ENCODE measurements around the gene LTBP2.

Gene LTBP2

DNA sequence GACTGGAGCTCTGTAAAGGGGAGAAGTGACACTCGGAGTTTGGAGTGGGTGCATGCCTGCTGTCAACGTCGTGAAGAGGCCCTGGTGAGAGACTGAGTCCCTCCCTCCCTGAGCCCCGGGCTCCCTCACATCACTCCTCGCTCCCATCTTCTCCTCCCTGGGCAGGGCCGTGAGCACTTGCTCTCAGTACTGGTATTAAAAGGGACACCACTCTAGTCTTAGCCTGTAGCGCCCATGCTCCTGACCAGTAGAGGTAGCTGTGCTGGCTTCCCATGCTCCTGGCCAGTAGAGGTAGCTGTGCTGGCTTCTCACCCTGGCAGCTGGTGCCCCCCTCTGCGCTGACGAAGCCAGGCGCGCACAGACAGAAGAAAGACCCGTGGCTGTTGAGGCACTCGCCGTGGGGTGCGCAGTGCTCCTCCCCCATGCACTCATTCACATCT lies 103.7 kb downstream of the LTBP2 start:
- no peak for DNase-seq (ENCODE audit: low read depth in 2 of 2)

- DNase-seq (ENCODE audit: low read depth in 2 of 2) = no peak
Observed at GRCh38 chr14:74507840-74508239, 104.2 kb downstream of the LTBP2 start.

DNA sequence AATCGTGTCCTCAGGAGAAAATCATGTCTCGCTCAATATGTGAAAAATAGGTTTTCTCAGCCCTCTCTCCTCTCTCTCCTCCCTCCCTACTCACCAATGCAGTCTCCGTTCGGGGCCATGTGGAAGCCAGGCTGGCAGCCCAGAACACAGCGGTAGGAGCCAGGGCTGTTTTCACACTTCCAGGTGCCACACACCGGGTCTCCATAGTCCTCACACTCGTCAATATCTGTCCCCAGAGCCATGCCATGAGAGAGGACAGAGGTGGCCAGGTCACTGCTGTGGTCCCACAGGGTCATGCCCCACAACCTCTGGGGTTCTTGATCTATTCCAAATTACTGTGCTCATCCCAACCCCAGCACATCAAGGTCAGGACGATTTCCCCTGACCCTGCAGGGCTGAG lies 105.0 kb downstream of the LTBP2 start:
- DNase-seq (ENCODE audit: low read depth in 2 of 2) = no peak

- no peak for DNase-seq (ENCODE audit: low read depth in 2 of 2)
Observed at GRCh38 chr14:74506411-74506851, 105.6 kb downstream of the LTBP2 start.

GRCh38 chr14:74505831-74506230 lies 106.2 kb downstream of the LTBP2 start:
- DNase-seq (ENCODE audit: low read depth in 2 of 2) = no peak

- DNase-seq (ENCODE audit: low read depth in 2 of 2) = no peak
Observed at GRCh38 chr14:74504874-74505720, 106.9 kb downstream of the LTBP2 start.

DNA sequence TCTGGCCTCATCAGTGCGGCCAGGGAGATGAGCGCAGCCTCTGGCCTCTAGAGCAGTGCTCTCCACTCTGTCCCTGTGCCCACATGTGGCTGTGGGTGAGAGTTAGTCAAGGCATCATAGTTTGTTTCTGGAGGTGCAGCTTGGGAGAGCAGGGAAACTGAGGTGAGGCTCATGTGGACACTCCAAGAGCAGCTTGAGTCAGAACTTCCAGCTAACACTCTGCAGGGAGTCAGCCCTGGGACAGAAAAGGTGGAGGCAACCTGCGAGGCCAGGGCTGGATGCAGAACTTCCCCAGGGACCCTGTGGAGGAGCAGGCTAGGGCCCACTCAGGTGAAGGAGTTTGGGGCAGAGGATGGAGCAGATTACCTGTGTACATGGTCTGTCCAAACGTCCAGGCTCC lies 107.6 kb downstream of the LTBP2 start:
- no peak for DNase-seq (ENCODE audit: low read depth in 2 of 2)

DNA sequence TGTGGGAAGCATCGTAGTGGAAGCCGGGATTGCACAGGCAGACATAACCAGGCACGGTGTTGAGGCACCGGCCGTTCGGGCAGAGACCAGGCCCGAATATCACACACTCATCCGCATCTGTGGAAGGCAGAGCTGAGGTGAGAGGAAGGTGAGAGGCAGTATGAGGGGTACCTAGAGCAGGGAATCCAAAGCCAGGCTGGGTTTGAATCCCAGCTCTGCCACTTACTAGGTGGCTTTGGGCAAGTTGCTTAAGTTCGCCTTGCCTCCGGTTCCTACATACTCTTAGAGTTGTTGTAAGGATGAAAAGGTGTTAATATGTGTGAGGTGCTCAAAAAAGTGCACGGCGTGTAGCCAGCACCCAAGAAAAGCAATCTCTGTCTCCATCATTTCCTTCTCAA lies 108.1 kb downstream of the LTBP2 start:
- no peak for DNase-seq (ENCODE audit: low read depth in 2 of 2)

DNA sequence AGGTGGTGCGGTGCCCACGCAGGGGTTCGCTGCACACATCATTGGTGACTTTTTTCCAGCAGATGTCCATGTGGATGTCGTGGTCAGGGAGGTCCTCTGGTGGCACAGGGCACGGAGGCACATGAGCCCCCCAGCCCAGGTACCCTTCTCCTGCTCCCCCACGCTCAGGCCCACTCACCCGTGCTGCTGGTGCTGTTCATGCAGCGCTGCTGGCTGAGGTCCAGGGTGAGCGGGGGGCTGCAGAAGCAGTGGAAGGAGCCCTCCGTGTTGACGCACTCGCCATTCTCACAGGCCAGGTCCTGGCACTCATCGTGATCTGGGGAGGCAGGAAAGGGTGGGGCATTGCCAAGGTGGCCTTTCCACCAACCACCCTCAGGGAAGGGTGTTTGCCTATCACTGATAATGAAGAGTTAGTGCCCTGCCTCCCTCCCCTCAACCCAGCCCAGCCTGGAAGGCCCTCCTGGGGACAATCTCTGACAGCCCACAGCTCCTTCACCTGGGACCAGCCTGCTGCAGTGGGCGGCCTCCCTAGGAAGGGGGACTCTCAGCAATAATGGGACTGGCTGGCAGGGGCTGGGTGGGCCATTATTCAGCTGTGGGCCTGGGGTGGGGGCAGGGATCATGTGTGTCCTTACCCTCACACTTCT lies 108.6 kb downstream of the LTBP2 start:
- no peak for DNase-seq (ENCODE audit: low read depth in 2 of 2)

DNA sequence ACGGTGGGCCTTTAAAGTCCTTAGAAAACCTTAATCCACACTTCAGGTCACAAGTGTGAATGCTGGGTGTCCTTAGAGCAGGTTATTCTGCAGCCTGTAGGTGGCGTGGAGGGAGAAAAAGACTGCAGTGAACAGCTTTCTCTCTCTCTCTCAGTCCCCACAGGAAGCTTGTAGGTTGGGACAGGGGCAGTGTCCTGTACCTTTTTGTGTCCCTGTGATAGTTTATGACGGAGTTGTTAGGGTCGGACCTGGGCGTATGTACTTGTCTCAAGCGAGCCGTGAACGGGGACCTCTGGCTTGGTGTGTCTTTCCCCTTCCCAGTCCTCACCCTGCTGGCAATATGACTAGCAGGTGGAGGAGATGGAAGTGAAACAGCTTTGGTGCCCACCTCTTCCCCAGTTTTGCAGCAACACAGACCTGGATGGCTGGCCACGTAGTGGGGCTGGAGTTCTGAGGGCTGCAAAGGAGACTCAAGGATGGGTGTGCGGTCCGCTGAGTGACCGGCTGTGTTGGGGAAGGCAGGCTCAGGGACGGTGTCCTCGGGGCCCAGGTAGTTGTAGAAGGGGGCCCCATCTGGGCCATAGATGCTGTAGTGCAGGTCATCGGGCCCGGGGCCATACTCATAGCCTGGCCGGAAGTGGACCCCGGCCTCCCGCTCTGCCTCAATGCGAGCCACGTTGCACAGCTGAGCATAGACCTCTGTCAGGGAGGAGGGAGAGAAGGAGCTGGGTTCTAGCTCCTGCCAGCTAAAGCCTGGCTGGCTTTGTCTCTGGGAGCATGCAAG lies 109.6 kb downstream of the LTBP2 start:
- no peak for DNase-seq (ENCODE audit: low read depth in 2 of 2)

DNA sequence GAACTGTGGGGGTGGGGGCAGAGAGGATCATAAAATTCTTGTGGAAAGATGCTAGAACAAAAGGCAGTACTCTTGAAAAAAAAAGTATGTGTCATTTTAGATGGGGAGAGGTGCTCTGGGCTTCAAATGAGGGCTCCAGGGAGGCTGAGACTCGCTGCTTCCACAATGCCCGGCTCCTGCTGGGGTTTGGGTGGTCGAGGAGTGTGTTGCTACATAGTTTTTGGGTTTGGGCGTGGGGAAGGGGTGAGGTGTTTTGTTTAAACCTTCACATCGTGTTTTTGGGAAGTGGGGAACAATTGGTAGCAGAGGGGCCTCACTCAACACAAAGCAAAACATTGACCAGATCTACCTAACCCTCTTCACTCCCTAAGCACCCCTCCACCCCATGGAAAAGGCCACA lies 110.3 kb downstream of the LTBP2 start:
- no peak for DNase-seq (ENCODE audit: low read depth in 2 of 2)

DNA sequence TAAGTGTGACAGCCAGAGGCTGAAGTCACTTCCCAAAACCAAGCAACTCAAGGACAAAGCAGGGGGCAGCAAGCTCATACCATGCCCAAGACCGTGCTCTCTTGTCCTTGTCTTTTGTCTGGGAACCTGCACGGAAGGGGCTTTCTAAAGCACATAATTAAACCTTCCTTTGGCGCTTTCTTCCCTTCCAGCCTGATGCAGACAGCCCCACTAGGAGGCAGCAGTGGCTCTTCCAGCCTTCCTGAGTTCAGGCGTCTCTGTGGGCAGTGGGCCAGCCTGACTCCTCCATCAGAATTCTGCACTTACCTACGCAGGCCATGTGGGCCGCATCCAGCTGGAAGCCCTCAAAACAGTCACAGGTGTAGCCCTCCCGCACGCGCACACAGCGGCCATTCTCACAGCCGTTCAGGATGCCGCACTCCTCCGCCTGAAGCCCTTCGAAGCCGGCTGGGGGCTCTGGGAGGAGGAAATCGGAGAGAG lies 110.9 kb downstream of the LTBP2 start:
- no peak for DNase-seq (ENCODE audit: low read depth in 2 of 2)

DNA sequence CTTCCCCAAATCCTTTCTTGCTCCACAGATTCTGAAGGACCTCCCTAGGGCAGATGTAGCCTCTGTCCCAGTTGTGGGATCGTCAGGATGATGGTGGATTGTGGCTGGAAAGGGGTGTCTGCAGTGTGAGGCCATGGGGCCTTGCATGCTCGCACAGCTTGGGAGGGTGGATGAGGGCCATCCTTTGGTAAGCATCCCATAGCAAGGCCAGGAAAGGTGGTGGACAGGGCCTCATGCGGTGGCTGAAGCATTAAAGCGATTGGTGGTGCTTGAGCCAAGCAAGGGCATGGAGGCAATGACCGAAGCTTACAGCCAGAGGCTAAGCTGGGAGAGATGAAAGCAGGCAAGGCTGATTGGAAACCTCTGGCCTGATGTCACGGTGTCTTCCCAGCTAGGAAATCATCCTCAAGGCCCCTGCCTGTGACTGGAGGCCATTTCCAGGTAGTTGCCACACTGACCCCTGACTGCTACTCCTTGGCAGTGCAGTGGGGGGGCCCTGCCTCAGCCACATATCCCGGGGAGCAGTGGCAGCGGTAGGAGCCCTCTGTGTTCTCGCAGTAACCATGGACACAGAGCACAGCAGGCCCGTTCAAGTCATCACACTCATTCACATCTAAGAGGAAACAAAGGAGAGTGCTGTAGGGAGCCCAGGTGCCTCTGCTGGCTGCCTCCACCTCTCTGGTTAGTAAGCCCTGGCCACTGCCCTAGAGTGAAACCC lies 111.5 kb downstream of the LTBP2 start:
- no peak for DNase-seq (ENCODE audit: low read depth in 2 of 2)

- no peak for DNase-seq (ENCODE audit: low read depth in 2 of 2)
Observed at GRCh38 chr14:74495356-74495755, 116.7 kb downstream of the LTBP2 start.

GRCh38 chr14:74493343-74494261 lies 118.4 kb downstream of the LTBP2 start, which contains the start of gene ISCA2:
Gene ISCA2, plus strand, starts transcription at chr14:74493765. Its CDS starts 10 bp downstream, at chr14:74493775.
- DNase-seq (ENCODE audit: low read depth in 2 of 2) = peak; percentile 99 to 100

- DNase-seq (ENCODE audit: low read depth in 2 of 2) = no peak
Observed at GRCh38 chr14:74492776-74493342, 119.2 kb downstream of the LTBP2 start, which contains the start of gene NPC2. Gene NPC2, minus strand, starts transcription at chr14:74493305. Its CDS starts 31 bp downstream, at chr14:74493274.

DNA sequence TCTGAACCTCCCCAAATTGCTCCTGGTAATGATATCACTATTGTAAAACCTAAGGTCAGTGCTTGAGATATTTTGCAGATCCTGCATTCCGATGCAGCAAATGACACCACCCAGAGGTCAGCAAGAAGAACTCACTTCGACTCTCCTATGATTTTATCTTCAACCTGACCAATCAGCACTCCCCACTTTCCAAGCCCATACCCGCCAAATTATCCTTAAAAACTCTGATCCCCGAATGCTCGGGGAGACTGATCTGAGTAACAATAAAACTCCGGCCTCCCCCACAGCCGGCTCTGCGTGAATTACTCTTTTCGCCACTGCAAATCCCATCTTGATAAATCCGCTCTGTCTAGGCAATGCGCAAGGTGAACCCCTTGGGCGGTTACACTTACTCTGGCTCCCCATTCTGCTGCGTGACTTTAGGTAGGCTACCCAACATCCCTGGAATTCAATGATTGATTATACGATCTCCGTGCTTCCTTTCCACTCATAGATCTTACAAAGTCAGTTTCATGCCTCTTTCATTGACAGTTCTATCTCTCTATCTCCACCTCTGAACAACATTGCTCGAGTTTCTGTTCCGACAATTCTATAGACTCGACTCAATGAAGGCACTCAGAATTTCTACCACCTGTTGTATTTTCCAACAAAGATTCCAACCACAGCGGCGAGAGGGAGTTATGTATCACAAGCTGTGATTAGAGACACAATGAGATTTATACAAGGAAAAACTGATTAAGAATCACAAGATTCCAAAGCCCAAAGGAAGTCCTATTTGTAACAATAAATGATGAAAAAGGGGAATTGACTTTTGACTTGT lies 119.9 kb downstream of the LTBP2 start:
- DNase-seq (ENCODE audit: low read depth in 2 of 2) = no peak

DNA sequence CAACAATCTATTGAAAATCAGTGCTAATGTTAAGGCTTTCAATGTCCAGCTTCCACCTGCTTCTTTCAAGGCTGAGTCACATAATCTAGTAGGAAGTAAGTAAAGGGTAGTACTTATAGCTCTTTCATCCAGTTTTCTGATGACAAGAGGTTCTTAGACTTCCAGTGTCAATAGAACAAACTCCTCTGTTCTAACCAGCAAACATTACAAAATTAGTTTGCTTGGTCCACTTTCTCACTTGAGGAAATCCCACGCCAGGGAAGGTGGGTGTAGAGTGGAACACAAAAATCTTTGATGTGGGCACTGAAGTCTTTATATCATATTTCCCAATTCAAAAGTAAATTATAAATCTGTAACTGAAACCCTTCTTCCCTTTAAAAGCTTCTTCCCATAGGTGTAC lies 121.6 kb downstream of the LTBP2 start:
- DNase-seq (ENCODE audit: low read depth in 2 of 2) = no peak

- DNase-seq (ENCODE audit: low read depth in 2 of 2) = no peak
Observed at GRCh38 chr14:74488786-74489397, 123.1 kb downstream of the LTBP2 start.

Measured in stimulated activated CD4-positive, alpha-beta T cell treated with anti-CD3 and anti-CD28 coated beads, Interleukin-12 subunit alpha, Interleukin-12 subunit beta, amount 100 ng/mL, for 24 hours (primary cell).